ENCODE results near the gene CSNK1D.

The CSNK1D gene

GRCh38 chr17:82228278-82228841 lies 45.1 kb downstream of the CSNK1D start:
- DNase-seq (ENCODE audit: low spot score): peak; percentile 77

- DNase-seq (ENCODE audit: low spot score): no peak
Measured at GRCh38 chr17:82227629-82228277, 45.7 kb downstream of the CSNK1D start.

GRCh38 chr17:82226809-82227628 lies 46.5 kb downstream of the CSNK1D start:
- DNase-seq (ENCODE audit: low spot score): no peak

- DNase-seq (ENCODE audit: low spot score): no peak
Measured at GRCh38 chr17:82226146-82226808, 47.2 kb downstream of the CSNK1D start.

GRCh38 chr17:82225368-82226029 lies 48.0 kb downstream of the CSNK1D start:
- DNase-seq (ENCODE audit: low spot score): no peak

GRCh38 chr17:82224666-82225065 lies 48.8 kb downstream of the CSNK1D start:
- DNase-seq (ENCODE audit: low spot score): no peak

- DNase-seq (ENCODE audit: low spot score): no peak
Measured at GRCh38 chr17:82223517-82223916, 50.0 kb downstream of the CSNK1D start.

- no peak for DNase-seq (ENCODE audit: low spot score)
Measured at GRCh38 chr17:82222816-82223215, 50.7 kb downstream of the CSNK1D start.

- DNase-seq (ENCODE audit: low spot score): no peak
Measured at GRCh38 chr17:82221341-82221902, 52.1 kb downstream of the CSNK1D start.

GRCh38 chr17:82219753-82220709 lies 53.5 kb downstream of the CSNK1D start:
- DNase-seq (ENCODE audit: low spot score): no peak

- DNase-seq (ENCODE audit: low spot score): no peak
Measured at GRCh38 chr17:82219083-82219482, 54.4 kb downstream of the CSNK1D start.

- DNase-seq (ENCODE audit: low spot score): no peak
Measured at GRCh38 chr17:82218349-82219075, 55.0 kb downstream of the CSNK1D start.

- DNase-seq (ENCODE audit: low spot score): no peak
Measured at GRCh38 chr17:82217530-82218204, 55.8 kb downstream of the CSNK1D start.

GRCh38 chr17:82217120-82217529 lies 56.4 kb downstream of the CSNK1D start:
- no peak for DNase-seq (ENCODE audit: low spot score)

GRCh38 chr17:82216301-82217119 lies 57.0 kb downstream of the CSNK1D start:
- peak; percentile 57 for DNase-seq (ENCODE audit: low spot score)

- no peak for DNase-seq (ENCODE audit: low spot score)
Measured at GRCh38 chr17:82215972-82216300, 57.6 kb downstream of the CSNK1D start.

GRCh38 chr17:82215095-82215971 lies 58.2 kb downstream of the CSNK1D start:
- no peak for DNase-seq (ENCODE audit: low spot score)
